Omental fat pad (tissue), 4 donors: ENCODE results near the gene DNAAF5. TPM values are rescaled to one million over a fixed set of nuclear protein-coding genes. Genes with fewer than 3 reads are reported as not detected.
"Not testable (repeated sequence)": the region's sequence is repeated elsewhere in the genome, so short reads cannot be mapped to it uniquely, and the experiment has no call there.

ENCODE experiments used
- ATAC-seq: fragments of 150-250 bp; one replicate; pipeline ENCODE4 v1.9.1; 2016; ENCODE audit warnings: mild to moderate bottlenecking, moderate library complexity; ENCODE audit not compliant: low FRiP score
- DNase-seq: peaks from one replicate; pipeline ENCODE4 v3.0.0-alpha.2; 2019; ENCODE audit warnings: low spot score
- CTCF ChIP-seq, 3 donors: fragments of 450-650 bp; IDR thresholded peaks; one replicate each; pipeline ENCODE4 v1.5.1; 2016 to 2017; ENCODE audit warnings: antibody characterized with exemption in 3 of 3, mild to moderate bottlenecking in 3 of 3, moderate library complexity in 2 of 3
- total RNA-seq, 4 donors: library from RNA; depleted of rRNA; stranded (reverse); fragments of >200 nt; gene quantifications; one replicate each; pipeline ENCODE4 v1.1.0, GENCODE V29; 2016

DNAAF5 gene
- total RNA-seq, 4 donors from 2014 or later = 15.7 to 27.1 (median 25.1) TPM

- no peak for ATAC-seq
- DNase-seq = no peak
- TF ChIP-seq CTCF (IDR thresholded peaks at IDR 0.05) = no peak
Observed at GRCh38 chr7:742791-743190, 16.3 kb downstream of the DNAAF5 start.

- DNase-seq = not testable (repeated sequence)
Observed at GRCh38 chr7:743341-744127, 17.0 kb downstream of the DNAAF5 start.

DNA sequence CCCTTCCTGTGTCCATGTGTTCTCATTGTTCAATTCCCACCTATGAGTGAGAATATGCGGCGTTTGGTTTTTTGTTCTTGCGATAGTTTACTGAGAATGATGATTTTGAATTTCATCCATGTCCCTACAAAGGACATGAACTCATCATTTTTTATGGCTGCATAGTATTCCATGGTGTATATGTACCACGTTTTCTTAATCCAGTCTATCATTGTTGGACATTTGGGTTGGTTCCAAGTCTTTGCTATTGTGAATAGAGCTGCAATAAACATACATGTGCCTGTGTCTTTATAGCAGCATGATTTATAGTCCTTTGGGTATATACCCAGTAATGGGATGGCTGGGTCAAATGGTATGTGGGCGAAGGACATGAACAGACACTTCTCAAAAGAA lies 17.6 kb downstream of the DNAAF5 start:
- not testable (repeated sequence) for DNase-seq, ATAC-seq

More at GRCh38 chr7:743341-744127, 17.0 kb downstream of the DNAAF5 start:
- ATAC-seq = not testable (repeated sequence)

DNA sequence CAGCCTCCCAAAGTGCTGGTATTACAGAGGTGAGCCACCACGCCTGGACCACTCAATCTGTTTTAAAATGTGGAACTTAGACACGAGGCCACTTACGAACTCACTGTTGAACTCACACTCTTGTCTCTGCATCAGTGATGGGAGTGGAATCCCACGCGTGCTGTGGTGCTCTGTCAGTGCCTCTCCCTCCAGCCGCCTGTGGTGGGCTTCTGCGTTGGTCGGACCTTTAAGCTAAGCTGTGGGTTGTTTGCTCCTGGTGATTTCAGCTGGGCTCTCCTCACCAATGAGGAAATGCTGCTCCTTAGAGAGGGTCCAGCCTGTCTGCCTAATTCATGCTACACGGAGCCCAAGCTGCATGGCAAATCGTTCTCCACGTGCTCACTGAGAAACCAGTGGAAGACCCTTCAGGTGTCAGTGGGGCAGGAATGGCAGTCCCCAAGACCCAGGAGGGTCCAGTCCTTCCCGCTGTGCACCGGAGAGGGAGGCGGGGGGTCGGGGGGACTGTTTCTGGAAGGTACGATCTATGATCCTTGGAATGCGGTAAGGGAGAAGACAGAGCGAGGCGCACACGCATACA lies 18.4 kb downstream of the DNAAF5 start:
- DNase-seq = no peak
- no peak for ATAC-seq
- TF ChIP-seq CTCF (IDR thresholded peaks at IDR 0.05) = no peak

DNA sequence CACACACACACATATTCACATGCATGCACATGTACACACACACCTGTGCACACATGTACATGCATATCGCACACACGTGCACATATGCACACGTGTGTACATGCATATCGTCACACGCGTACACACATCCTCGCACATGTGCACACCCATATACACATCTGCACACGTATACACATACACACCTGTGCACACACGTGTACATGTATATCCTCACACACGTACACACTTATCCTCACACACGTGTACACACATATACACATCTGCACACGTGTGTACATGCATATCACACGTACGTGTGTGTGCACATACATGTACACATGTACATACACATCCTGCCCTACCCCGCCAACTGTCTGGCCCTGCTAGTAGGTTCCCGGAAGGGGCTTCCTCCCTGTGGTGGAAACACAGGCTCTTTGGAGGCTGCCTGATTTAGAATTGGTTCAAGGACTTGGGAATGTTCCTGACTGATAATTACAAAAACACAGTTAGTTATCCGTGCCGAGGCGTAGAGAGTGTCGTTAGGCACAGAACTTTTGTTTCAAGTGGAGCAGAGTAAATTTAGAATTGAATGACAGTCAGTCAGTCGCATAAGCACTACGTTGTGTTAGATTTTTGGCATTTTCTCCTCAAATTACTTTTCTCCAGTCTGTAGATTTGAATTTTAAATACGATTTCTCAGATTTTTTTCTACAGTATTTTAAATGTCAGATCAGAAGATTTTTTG lies 19.1 kb downstream of the DNAAF5 start:
- TF ChIP-seq CTCF (IDR thresholded peaks at IDR 0.05) = no peak
- DNase-seq (no peak), ATAC-seq (no peak)

GRCh38 chr7:746155-747061 lies 19.9 kb downstream of the DNAAF5 start:
- no peak for TF ChIP-seq CTCF (IDR thresholded peaks at IDR 0.05)
- DNase-seq = no peak
- no peak for ATAC-seq

DNA sequence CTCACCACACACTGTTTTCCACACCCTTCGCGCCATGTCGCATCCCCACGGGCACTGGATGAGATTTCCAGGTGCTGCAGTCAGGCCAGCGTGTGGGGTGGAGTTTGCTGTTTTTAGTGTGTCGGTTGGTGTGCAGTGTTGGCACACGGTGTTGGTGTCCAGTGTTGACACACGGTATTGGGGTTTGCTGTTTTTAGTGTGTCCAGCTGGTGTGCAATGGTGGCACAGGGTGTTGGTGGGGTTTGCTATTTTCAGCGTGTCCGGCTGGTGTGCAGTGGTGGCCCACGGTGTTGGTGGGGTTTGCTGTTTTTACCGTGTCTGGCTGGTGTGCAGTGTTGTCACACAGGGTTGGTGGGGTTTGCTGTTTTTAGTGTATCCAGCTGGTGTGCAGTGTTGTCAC lies 20.7 kb downstream of the DNAAF5 start:
- no peak for DNase-seq
- TF ChIP-seq CTCF (IDR thresholded peaks at IDR 0.05) = no peak
- no peak for ATAC-seq
